Peyer's patch (tissue), 4 donors: Measurements from ENCODE around the gene EML3.
"Not testable (repeated sequence)": the region's sequence is repeated elsewhere in the genome, so short reads cannot be mapped to it uniquely, and the experiment has no call there.

Source experiments
- POLR2A ChIP-seq, 2 donors: fragments of 450-650 bp; IDR thresholded peaks; one replicate each; pipeline ENCODE4 v1.5.1; 2017; ENCODE audit warnings: antibody characterized with exemption in 2 of 2, mild to moderate bottlenecking in 2 of 2, moderate library complexity in 2 of 2
- TF ChIP-seq, protein P1 (sequence below), 6 experiments: fragments of 450-650 bp in 4 of 6; fragments of 200-600 bp in 2 of 6; sonication (generic) in 1 of 6; IDR thresholded peaks; one replicate each; pipeline ENCODE4 v1.5.1; 2017 to 2019; ENCODE audit warnings: antibody characterized with exemption in 6 of 6, mild to moderate bottlenecking in 3 of 6, moderate library complexity in 1 of 6

DNA sequence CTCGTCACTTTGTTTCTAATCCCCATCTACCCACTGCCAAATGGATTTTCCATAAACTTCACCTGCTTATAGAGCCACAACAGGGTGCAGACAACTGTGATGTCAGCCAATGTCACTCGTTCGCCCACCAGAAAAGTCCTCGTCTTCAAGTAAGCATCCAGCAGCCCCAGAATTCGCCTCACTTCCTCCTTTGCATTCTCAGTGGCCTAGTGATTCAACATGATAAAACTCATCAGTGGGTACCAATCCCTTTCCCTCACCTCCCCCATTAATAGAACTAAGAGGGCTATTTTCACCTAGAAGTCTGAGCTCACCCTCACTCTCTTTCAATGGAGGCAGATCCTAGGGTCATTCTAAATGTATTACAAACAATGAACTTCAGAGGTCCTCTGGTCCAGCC, 41.7 kb downstream of the EML3 start:
- TF ChIP-seq, protein P1, sequence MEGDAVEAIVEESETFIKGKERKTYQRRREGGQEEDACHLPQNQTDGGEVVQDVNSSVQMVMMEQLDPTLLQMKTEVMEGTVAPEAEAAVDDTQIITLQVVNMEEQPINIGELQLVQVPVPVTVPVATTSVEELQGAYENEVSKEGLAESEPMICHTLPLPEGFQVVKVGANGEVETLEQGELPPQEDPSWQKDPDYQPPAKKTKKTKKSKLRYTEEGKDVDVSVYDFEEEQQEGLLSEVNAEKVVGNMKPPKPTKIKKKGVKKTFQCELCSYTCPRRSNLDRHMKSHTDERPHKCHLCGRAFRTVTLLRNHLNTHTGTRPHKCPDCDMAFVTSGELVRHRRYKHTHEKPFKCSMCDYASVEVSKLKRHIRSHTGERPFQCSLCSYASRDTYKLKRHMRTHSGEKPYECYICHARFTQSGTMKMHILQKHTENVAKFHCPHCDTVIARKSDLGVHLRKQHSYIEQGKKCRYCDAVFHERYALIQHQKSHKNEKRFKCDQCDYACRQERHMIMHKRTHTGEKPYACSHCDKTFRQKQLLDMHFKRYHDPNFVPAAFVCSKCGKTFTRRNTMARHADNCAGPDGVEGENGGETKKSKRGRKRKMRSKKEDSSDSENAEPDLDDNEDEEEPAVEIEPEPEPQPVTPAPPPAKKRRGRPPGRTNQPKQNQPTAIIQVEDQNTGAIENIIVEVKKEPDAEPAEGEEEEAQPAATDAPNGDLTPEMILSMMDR (IDR thresholded peaks at IDR 0.05): not testable (repeated sequence)
- TF ChIP-seq POLR2A (IDR thresholded peaks at IDR 0.05): not testable (repeated sequence)
